ENCODE measurements around the gene GTF2H2. TPM values are rescaled to one million over a fixed set of nuclear protein-coding genes. Genes with fewer than 3 reads are reported as not detected.
"Not testable (repeated sequence)": the region's sequence is repeated elsewhere in the genome, so short reads cannot be mapped to it uniquely, and the experiment has no call there.

GTF2H2 gene
- total RNA-seq, 4 donors from 2014 or later: 26.9 to 76.6 (median 33.0) TPM

DNA sequence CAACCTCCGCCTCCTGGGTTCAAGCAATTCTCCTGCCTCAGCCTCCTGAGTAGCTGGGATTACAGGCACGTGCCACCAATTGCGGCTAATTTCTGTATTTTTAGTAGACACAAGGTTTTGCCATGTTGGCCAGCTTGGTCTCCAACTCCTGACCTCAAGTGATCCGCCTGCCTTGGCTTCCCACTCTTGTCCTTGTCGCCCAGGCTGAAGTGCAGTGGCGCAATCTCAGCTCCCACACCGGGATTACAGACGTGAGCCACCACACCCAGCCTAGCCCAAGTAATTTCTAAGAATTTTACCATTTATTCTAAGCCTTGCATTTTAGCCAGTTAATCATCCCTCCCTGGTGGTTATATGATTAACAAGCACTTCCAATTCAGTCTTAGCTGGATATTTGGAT is 53.3 kb downstream of the GTF2H2 start:
- no peaks in the 10 kb centered on the region for H3K4me1 ChIP-seq
- no peak for DNase-seq
- no peak overlapping the region for H3K4me3 ChIP-seq
- intact Hi-C loops (cut with DNase I; ENCODE audit: low total_unique reads): no loop called here
- TF ChIP-seq POLR2AphosphoS5 (IDR thresholded peaks at IDR 0.05): no peak
- TF ChIP-seq EP300 (IDR thresholded peaks at IDR 0.05; ENCODE audit: low read depth): no peak
- TF ChIP-seq, protein P1, sequence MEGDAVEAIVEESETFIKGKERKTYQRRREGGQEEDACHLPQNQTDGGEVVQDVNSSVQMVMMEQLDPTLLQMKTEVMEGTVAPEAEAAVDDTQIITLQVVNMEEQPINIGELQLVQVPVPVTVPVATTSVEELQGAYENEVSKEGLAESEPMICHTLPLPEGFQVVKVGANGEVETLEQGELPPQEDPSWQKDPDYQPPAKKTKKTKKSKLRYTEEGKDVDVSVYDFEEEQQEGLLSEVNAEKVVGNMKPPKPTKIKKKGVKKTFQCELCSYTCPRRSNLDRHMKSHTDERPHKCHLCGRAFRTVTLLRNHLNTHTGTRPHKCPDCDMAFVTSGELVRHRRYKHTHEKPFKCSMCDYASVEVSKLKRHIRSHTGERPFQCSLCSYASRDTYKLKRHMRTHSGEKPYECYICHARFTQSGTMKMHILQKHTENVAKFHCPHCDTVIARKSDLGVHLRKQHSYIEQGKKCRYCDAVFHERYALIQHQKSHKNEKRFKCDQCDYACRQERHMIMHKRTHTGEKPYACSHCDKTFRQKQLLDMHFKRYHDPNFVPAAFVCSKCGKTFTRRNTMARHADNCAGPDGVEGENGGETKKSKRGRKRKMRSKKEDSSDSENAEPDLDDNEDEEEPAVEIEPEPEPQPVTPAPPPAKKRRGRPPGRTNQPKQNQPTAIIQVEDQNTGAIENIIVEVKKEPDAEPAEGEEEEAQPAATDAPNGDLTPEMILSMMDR (IDR thresholded peaks at IDR 0.05): no peak
- no peak for TF ChIP-seq POLR2A (IDR thresholded peaks at IDR 0.05)
- 92 to 94% methylated on average over 3 to 8 of the region's 8 CpGs for WGBS, 2 donors (ENCODE audit: low coverage in 1 of 2)
- H3K27me3 ChIP-seq: no peaks in the 10 kb centered on the region
- no peaks in the 10 kb centered on the region for H3K9me3 ChIP-seq
- no peak overlapping the region for H3K27ac ChIP-seq
- in situ Hi-C loops (cut with MboI; ENCODE audit: low pct_ligation_motif_present in 1 of 4, low pct_unique_long_range_greater_than_20kb in 1 of 4, low sequenced_read_pairs in 3 of 4): no loop called here
- no peaks in the 10 kb centered on the region for H3K36me3 ChIP-seq

DNA sequence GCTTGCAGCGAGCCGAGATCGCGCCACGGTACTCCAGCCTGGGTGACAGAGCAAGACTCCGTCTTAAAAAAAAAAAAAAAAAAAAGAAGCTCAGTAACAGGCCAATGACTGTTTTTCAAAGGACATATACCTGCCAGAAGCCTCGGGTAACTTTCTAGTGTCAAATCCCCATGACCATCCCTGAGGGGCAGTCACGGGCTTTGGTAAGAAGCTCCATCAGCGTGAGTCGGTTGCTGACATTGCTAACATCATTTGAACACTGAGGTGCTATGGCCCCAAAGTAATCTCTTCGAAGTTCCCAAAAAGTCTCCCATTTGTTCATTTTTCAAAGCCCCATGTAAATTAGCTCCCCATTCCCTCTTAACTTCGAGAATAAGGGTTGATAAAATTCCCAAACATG is 53.9 kb downstream of the GTF2H2 start:
- in situ Hi-C loops (cut with MboI; ENCODE audit: low pct_ligation_motif_present in 1 of 4, low pct_unique_long_range_greater_than_20kb in 1 of 4, low sequenced_read_pairs in 3 of 4) (no loop called here), intact Hi-C loops (cut with DNase I; ENCODE audit: low total_unique reads) (no loop called here)
- H3K4me3 ChIP-seq: no peak overlapping the region
- H3K4me1 ChIP-seq: no peaks in the 10 kb centered on the region
- WGBS, 2 donors (ENCODE audit: low coverage in 1 of 2): 30 to 86% methylated on average over 1 to 12 of the region's 12 CpGs
- no peak for DNase-seq
- TF ChIP-seq POLR2A (IDR thresholded peaks at IDR 0.05): no peak
- H3K9me3 ChIP-seq: no peaks in the 10 kb centered on the region
- no peak overlapping the region for H3K27ac ChIP-seq
- H3K27me3 ChIP-seq: no peaks in the 10 kb centered on the region
- H3K36me3 ChIP-seq: no peaks in the 10 kb centered on the region

DNA sequence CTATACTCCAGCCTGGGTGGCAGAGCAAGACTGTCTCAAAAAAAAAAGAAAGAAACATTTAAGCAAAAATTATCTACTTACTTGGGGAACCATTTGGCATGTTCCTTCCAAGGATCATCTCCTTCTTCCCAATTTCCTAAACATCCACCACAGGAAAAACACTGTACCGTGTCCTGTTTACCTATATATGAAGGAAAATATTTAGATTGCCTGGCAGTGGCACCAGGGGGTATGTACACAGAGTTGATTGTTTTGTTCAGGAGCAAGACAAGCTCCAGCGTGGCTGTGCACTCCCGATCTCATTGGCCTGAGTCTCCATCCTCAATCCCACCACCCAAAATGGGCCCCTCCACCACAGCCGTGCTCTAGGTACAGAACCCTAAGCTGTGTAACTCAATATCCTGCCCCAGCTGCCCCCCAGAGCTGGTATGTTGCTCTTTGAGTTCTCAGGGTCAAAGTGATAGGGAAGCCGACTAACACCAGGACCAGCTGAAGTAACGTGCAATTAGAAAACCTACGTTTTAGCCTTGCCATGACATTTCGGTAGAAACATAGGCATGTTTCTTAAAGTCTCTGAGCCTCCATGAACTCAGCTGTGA is 56.2 kb downstream of the GTF2H2 start:
- Histone ChIP-seq H3K27me3 (no peaks in the 10 kb centered on the region), H3K36me3 (no peaks in the 10 kb centered on the region), H3K4me1 (no peaks in the 10 kb centered on the region), H3K9me3 (no peaks in the 10 kb centered on the region), H3K4me3 (no peak overlapping the region), H3K27ac (no peak overlapping the region)
- in situ Hi-C loops (cut with MboI; ENCODE audit: low pct_ligation_motif_present in 1 of 4, low pct_unique_long_range_greater_than_20kb in 1 of 4, low sequenced_read_pairs in 3 of 4) (no loop called here), intact Hi-C loops (cut with DNase I; ENCODE audit: low total_unique reads) (no loop called here)
- DNase-seq: no peak
- WGBS, 2 donors (ENCODE audit: low coverage in 1 of 2): 86 to 91% methylated on average over 6 to 8 of the region's 8 CpGs
- TF ChIP-seq, protein P1 (IDR thresholded peaks at IDR 0.05): no peak
- no peak for TF ChIP-seq EP300 (IDR thresholded peaks at IDR 0.05; ENCODE audit: low read depth)
- TF ChIP-seq POLR2A (IDR thresholded peaks at IDR 0.05): no peak

DNA sequence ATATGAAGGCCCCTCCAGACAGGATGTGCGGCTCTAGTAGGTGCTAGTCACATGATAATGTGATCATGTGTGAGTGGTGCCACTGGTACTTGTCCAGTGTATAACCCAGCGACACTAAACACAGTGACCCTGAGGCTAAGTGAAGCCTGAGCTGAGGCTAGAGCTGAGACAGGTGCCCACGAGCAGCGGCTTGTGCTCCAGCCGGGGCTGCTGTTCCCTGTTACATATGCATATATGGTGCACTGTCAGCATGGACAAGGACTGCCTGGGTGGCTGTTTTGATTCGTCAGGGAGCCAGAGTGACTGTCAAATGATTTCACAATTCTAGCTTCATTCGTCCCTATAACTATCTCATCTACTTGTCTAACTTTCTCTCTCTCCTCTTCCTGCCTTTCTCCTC is 60.5 kb downstream of the GTF2H2 start:
- WGBS, 2 donors (ENCODE audit: low coverage in 1 of 2): 0% methylated on average over 1 of the region's 7 CpGs; no CpG with 5 or more reads in 1 of the 2 donors
- H3K27me3 ChIP-seq; H3K27ac ChIP-seq; in situ Hi-C loops (cut with MboI; ENCODE audit: low pct_ligation_motif_present in 1 of 4, low pct_unique_long_range_greater_than_20kb in 1 of 4, low sequenced_read_pairs in 3 of 4); DNase-seq; H3K36me3 ChIP-seq; H3K4me1 ChIP-seq; H3K9me3 ChIP-seq; intact Hi-C loops (cut with DNase I; ENCODE audit: low total_unique reads); H3K4me3 ChIP-seq: not testable (repeated sequence)

Other genes starting within 250 kb of the GTF2H2 start
- gene SERF1A, start 167.0 kb downstream of the GTF2H2 start, total RNA-seq: 10 to 100 TPM in 2 of 4 donors, 1 to 10 TPM in 1, not detected in 1; 4.0 to 43.7 (median 12.1) TPM
- gene SMN1, start 142.6 kb downstream of the GTF2H2 start, total RNA-seq: 10 to 100 TPM in 2 of 4 donors, 1 to 10 TPM in 1, not detected in 1; 1.4 to 41.6 (median 22.4) TPM
- 10 to 100 TPM; 21.3 to 33.5 (median 24.7) TPM for gene NAIP, start 42.3 kb downstream of the GTF2H2 start, total RNA-seq